H9 (cell line): Measurements from ENCODE around the gene IFI35. TPM values are rescaled to one million over a fixed set of nuclear protein-coding genes. Genes with fewer than 3 reads are reported as not detected.

ENCODE experiments used
- DNase-seq: peaks from one replicate; pipeline ENCODE4 v3.0.0-alpha.2; 2017
- H2AFZ ChIP-seq: one replicate; pipeline ENCODE4 v1.6.1; 2013; ENCODE audit warnings: mild to moderate bottlenecking, low read length, control low read depth, moderate library complexity
- H2AK5ac ChIP-seq: 2 replicates; pipeline ENCODE4 v1.6.1; 2013; ENCODE audit warnings: low read length, control low read depth, mixed read lengths; ENCODE audit not compliant: insufficient read length
- H2BK120ac ChIP-seq: one replicate; pipeline ENCODE4 v1.6.1; 2013; ENCODE audit warnings: low read depth, mild to moderate bottlenecking, low read length, control low read depth, inconsistent platforms; ENCODE audit not compliant: poor library complexity, severe bottlenecking
- H2BK12ac ChIP-seq: 2 replicates; pipeline ENCODE4 v1.6.1; 2013; ENCODE audit warnings: low read length, control low read depth, mixed read lengths, low read depth; ENCODE audit not compliant: insufficient read length
- H2BK15ac ChIP-seq: 2 replicates; pipeline ENCODE4 v1.6.1; 2013; ENCODE audit warnings: low read depth, low read length, control low read depth
- H2BK20ac ChIP-seq: one replicate; pipeline ENCODE4 v1.6.1; 2013; ENCODE audit warnings: low read depth, mild to moderate bottlenecking, low read length, control low read depth, inconsistent platforms; ENCODE audit not compliant: poor library complexity, severe bottlenecking
- H2BK5ac ChIP-seq: 2 replicates; pipeline ENCODE4 v1.6.1; 2013; ENCODE audit warnings: low read length, control low read depth, mixed read lengths; ENCODE audit not compliant: insufficient read length
- H3K14ac ChIP-seq: 2 replicates; pipeline ENCODE4 v1.6.1; 2013; ENCODE audit warnings: low read length, control low read depth; ENCODE audit not compliant: insufficient read depth
- H3K18ac ChIP-seq: 2 replicates; pipeline ENCODE4 v1.6.1; 2013; ENCODE audit warnings: low read depth, mild to moderate bottlenecking, mixed read lengths, low read length, control low read depth; ENCODE audit not compliant: insufficient read length
- H3K23ac ChIP-seq: 2 replicates; pipeline ENCODE4 v1.6.1; 2013; ENCODE audit warnings: low read length, control low read depth, mixed read lengths, low read depth; ENCODE audit not compliant: insufficient read length
- H3K23me2 ChIP-seq: 2 replicates; pipeline ENCODE4 v1.6.1; 2013; ENCODE audit warnings: low read depth, mild to moderate bottlenecking, mixed read lengths, low read length, control low read depth; ENCODE audit not compliant: insufficient read length, poor library complexity, severe bottlenecking
- H3K27ac ChIP-seq: 2 replicates; pipeline ENCODE4 v1.5.1; 2013; ENCODE audit warnings: low read length, control low read depth, mixed read lengths, low read depth; ENCODE audit not compliant: insufficient read length
- H3K27me3 ChIP-seq: 2 replicates; pipeline ENCODE4 v1.6.1; 2013; ENCODE audit warnings: low read length, control low read depth, inconsistent platforms; ENCODE audit not compliant: insufficient read depth
- H3K4ac ChIP-seq: 2 replicates; pipeline ENCODE4 v1.6.1; 2013; ENCODE audit warnings: low read depth, mild to moderate bottlenecking, control low read depth, inconsistent platforms, low read length, moderate library complexity
- H3K4me1 ChIP-seq: 2 replicates; pipeline ENCODE4 v1.6.1; 2013; ENCODE audit warnings: low read length, control low read depth, inconsistent platforms; ENCODE audit not compliant: insufficient read depth
- H3K4me2 ChIP-seq: 2 replicates; pipeline ENCODE4 v1.6.1; 2013; ENCODE audit warnings: low read length, control low read depth, mixed read lengths; ENCODE audit not compliant: insufficient read length, insufficient read depth
- H3K56ac ChIP-seq: 2 replicates; pipeline ENCODE4 v1.6.1; 2013; ENCODE audit warnings: low read depth, mild to moderate bottlenecking, mixed read lengths, low read length, control low read depth; ENCODE audit not compliant: insufficient read length
- H3K79me1 ChIP-seq: 2 replicates; pipeline ENCODE4 v1.6.1; 2013; ENCODE audit warnings: low read depth, mild to moderate bottlenecking, moderate library complexity, low read length, control low read depth, inconsistent platforms; ENCODE audit not compliant: insufficient read depth, poor library complexity, severe bottlenecking
- H3K79me2 ChIP-seq: 2 replicates; pipeline ENCODE4 v1.6.1; 2013; ENCODE audit warnings: low read length, control low read depth, inconsistent platforms; ENCODE audit not compliant: insufficient read depth
- H3K9ac ChIP-seq: 2 replicates; pipeline ENCODE4 v1.6.1; 2013; ENCODE audit warnings: low read length, control low read depth, mixed read lengths; ENCODE audit not compliant: insufficient read length; ENCODE audit errors: extremely low read depth
- H3K9me3 ChIP-seq: one replicate; pipeline ENCODE4 v1.6.1; 2013; ENCODE audit warnings: low read depth, low read length, inconsistent platforms; ENCODE audit not compliant: control insufficient read depth
- H3T11ph ChIP-seq: one replicate; pipeline ENCODE4 v1.6.1; 2013; ENCODE audit warnings: mild to moderate bottlenecking, low read length, control low read depth, inconsistent platforms
- H4K20me1 ChIP-seq: one replicate; pipeline ENCODE4 v1.6.1; 2013; ENCODE audit not compliant: control insufficient read depth, insufficient read length, insufficient read depth
- H4K5ac ChIP-seq: 2 replicates; pipeline ENCODE4 v1.6.1; 2013; ENCODE audit warnings: low read depth, mild to moderate bottlenecking, mixed read lengths, low read length, control low read depth; ENCODE audit not compliant: insufficient read length
- H4K8ac ChIP-seq: replicated peaks from 2 replicates; pipeline ENCODE4 v1.6.1; 2013; ENCODE audit warnings: low read length, control low read depth, mixed read lengths, low read depth; ENCODE audit not compliant: insufficient read length
- H4K91ac ChIP-seq: 2 replicates; pipeline ENCODE4 v1.6.1; 2013; ENCODE audit warnings: low read depth, mild to moderate bottlenecking, moderate library complexity, mixed read lengths, low read length, control low read depth; ENCODE audit not compliant: insufficient read length
- H3K27ac Mint-ChIP-seq, 3 experiments: 2 replicates in 2 of 3; 3 replicates in 1 of 3; pipeline ENCODE4 v1.8.0; 2020 to 2021; ENCODE audit warnings: mixed read lengths in 3 of 3, mild to moderate bottlenecking in 1 of 3, moderate library complexity in 1 of 3
- H3K27me3 Mint-ChIP-seq: 2 replicates; pipeline ENCODE4 v1.8.0; 2021; ENCODE audit warnings: low read depth, mild to moderate bottlenecking, moderate library complexity, mixed read lengths
- H3K36me3 Mint-ChIP-seq, 3 experiments: 2 replicates in 2 of 3; 3 replicates in 1 of 3; pipeline ENCODE4 v1.8.0; 2020 to 2021; ENCODE audit warnings: low read depth in 3 of 3, mixed read lengths in 3 of 3; ENCODE audit not compliant: insufficient read depth in 1 of 3
- H3K4me1 Mint-ChIP-seq, 2 experiments: 2 replicates each; pipeline ENCODE4 v1.8.0; 2020; ENCODE audit warnings: mixed read lengths in 2 of 2
- H3K4me3 Mint-ChIP-seq, 2 experiments: 2 replicates in 1 of 2; 3 replicates in 1 of 2; pipeline ENCODE4 v1.8.0; 2020 to 2021; ENCODE audit warnings: mild to moderate bottlenecking in 2 of 2, mixed read lengths in 2 of 2, moderate library complexity in 1 of 2
- H3K9me3 Mint-ChIP-seq, 2 experiments: 2 replicates in 1 of 2; 3 replicates in 1 of 2; pipeline ENCODE4 v1.8.0; 2020; ENCODE audit warnings: mild to moderate bottlenecking in 2 of 2, mixed read lengths in 2 of 2, moderate library complexity in 1 of 2
- total RNA-seq: library from RNA; stranded (reverse); gene quantifications from 2 replicates; pipeline ENCODE4 v1.2.1, GENCODE V29; 2021
- TF ChIP-seq, protein P1 (sequence below): fragments of 200-600 bp; sonication (generic); conservative IDR thresholded peaks from 3 replicates; pipeline ENCODE4 v1.8.0; 2021; ENCODE audit warnings: antibody characterized with exemption, mild to moderate bottlenecking

IFI35 gene
- total RNA-seq, 1 experiment from 2014 or later, result 4.2 TPM

GRCh38 chr17:42982266-42982665, 24.3 kb upstream of the IFI35 start:
- Histone ChIP-seq H3K18ac (no peak overlapping the region), H2BK15ac (no peak overlapping the region), H4K5ac (no peak overlapping the region), H3K56ac (no peak overlapping the region), H2BK12ac (no peak overlapping the region), H2BK20ac (no peak overlapping the region), H3K4me2 (no peak overlapping the region), H3K14ac (no peak overlapping the region), H3K9ac (no peak overlapping the region), H2BK5ac (no peak overlapping the region), H3K9me3 (no peaks in the 10 kb centered on the region), H3K27me3 (no peaks in the 10 kb centered on the region), H4K91ac (no peak overlapping the region), H3K4ac (no peak overlapping the region), H2BK120ac (no peak overlapping the region), H3K23ac (no peak overlapping the region), H3K4me1 (peaks cover 2% of the 10 kb centered on the region; the same call in 1 of the 2 replicates), H3K27ac (no peak overlapping the region), H3K79me1 (no peaks in the 10 kb centered on the region), H4K20me1 (peaks cover 2% of the 10 kb centered on the region), H4K8ac (no peak overlapping the region), H2AFZ (no peak overlapping the region), H3K23me2 (peaks cover 12% of the 10 kb centered on the region), H3T11ph (no peak overlapping the region), H3K79me2 (peaks cover 4% of the 10 kb centered on the region; the same call in 1 of the 2 replicates), H2AK5ac (no peak overlapping the region)
- Mint-ChIP-seq H3K9me3 (no peaks in the 10 kb centered on the region; a peak in 1 of 5 replicates), H3K4me1 (peaks cover 17 to 23% of the 10 kb centered on the region in 2 experiments), H3K36me3 (peaks cover 5 to 33% (median 16%) of the 10 kb centered on the region in 3 experiments; a peak in 6 of 7 replicates), H3K27me3 (no peaks in the 10 kb centered on the region), H3K4me3 (peak overlapping the region; percentile 90 to 100; a peak in 4 of 5 replicates), H3K27ac (no peak overlapping the region)
- DNase-seq, result no peak
- TF ChIP-seq, protein P1, sequence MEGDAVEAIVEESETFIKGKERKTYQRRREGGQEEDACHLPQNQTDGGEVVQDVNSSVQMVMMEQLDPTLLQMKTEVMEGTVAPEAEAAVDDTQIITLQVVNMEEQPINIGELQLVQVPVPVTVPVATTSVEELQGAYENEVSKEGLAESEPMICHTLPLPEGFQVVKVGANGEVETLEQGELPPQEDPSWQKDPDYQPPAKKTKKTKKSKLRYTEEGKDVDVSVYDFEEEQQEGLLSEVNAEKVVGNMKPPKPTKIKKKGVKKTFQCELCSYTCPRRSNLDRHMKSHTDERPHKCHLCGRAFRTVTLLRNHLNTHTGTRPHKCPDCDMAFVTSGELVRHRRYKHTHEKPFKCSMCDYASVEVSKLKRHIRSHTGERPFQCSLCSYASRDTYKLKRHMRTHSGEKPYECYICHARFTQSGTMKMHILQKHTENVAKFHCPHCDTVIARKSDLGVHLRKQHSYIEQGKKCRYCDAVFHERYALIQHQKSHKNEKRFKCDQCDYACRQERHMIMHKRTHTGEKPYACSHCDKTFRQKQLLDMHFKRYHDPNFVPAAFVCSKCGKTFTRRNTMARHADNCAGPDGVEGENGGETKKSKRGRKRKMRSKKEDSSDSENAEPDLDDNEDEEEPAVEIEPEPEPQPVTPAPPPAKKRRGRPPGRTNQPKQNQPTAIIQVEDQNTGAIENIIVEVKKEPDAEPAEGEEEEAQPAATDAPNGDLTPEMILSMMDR, result no peak
